ENCODE measurements around the gene ADAMTS8. TPM values are rescaled to one million over a fixed set of nuclear protein-coding genes. Genes with fewer than 3 reads are reported as not detected.

The ADAMTS8 gene
- total and polyA plus RNA-seq, 2 donors (not counting 3 experiments of a cell fraction or from before 2014, with no cell fraction given) = not detected

DNA sequence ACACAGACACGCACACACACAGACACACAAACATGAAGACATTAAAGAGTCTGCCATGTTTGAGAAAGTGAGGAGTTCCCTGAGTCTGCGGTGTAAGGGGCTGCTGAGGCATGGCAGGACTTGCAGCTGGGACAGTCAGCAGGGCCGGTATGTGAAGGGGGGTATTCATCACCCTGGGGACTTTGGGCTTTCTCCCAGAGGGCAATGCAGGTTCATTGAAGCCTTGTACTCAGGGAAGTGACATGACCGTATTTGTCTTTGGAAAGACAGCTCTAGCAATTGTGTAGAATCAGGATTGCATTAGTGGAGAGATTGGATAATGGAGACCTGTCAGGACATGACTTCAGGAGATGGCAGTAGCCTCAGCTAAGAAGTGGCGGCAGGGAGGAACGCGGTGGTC, 9.4 kb upstream of the ADAMTS8 start:
- dilution Hi-C loops (cut with MboI; ENCODE audit: extremely low pct_ligation_motif_present, low sequenced_read_pairs) = loop anchor here (25.0 kb wide), 1 partner anchor 424 kb away; no protein-coding TSS in a partner anchor
- Histone ChIP-seq H3K9me3 (replicated peaks; ENCODE audit: control insufficient read depth, insufficient read depth, low read length) (no peaks in the 10 kb centered on the region), H4K20me1 (replicated peaks; ENCODE audit: control insufficient read depth, extremely low read depth, insufficient read depth, low read length) (no peaks in the 10 kb centered on the region), H3K9me1 (replicated peaks; ENCODE audit: control insufficient read depth, extremely low read depth, insufficient read depth, low read length) (no peaks in the 10 kb centered on the region), H3K79me2 (ENCODE audit: control insufficient read depth, insufficient read depth, low read length) (no peaks in the 10 kb centered on the region), H3K36me3 (ENCODE audit: control insufficient read depth in 2 of 2, extremely low read depth in 1 of 2, insufficient read depth in 2 of 2, low read length in 2 of 2) (no peaks in the 10 kb centered on the region), H3K27ac (ENCODE audit: insufficient read depth, low read depth, low read length) (no peak overlapping the region), H3K9ac (replicated peaks; ENCODE audit: extremely low read depth, insufficient read depth, low read length) (no peak overlapping the region), H3K27me3 (ENCODE audit: control insufficient read depth in 2 of 2, insufficient read depth in 2 of 2, low read length in 2 of 2) (peaks cover 0 to 3% of the 10 kb centered on the region in 2 experiments), H3K4me3 (replicated peaks in 1 of 3; ENCODE audit: insufficient read depth in 1 of 3, low read depth in 1 of 3, low read length in 3 of 3) (no peak overlapping the region), H3K4me1 (ENCODE audit: control insufficient read depth, extremely low read depth, insufficient read depth, low read length) (no peaks in the 10 kb centered on the region), H3K4me2 (ENCODE audit: insufficient read depth, low read length) (no peak overlapping the region), H2AFZ (ENCODE audit: low read depth, low read length) (no peak overlapping the region)
- ChIA-PET CTCF (interaction anchor here (1.0 to 12.3 kb wide), 5 partner anchors 225 to 1236 kb away, joined by 3 to 464 read pairs (median 3); no protein-coding TSS in a partner anchor), POLR2A (no interaction called here)
- TF ChIP-seq, protein P1, sequence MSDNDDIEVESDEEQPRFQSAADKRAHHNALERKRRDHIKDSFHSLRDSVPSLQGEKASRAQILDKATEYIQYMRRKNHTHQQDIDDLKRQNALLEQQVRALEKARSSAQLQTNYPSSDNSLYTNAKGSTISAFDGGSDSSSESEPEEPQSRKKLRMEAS (IDR thresholded peaks at IDR 0.05; ENCODE audit: insufficient read depth, insufficient read length) = no peak
- TF ChIP-seq GATA2 (IDR thresholded peaks at IDR 0.05; ENCODE audit: insufficient read depth, insufficient read length, low read depth, low read length) = no peak
- TF ChIP-seq POLR2A (IDR thresholded peaks at IDR 0.05; ENCODE audit: low read depth, low read length) = no peak
- TF ChIP-seq MYC (IDR thresholded peaks at IDR 0.05; ENCODE audit: low read depth, low read length) = no peak
- TF ChIP-seq FOS (IDR thresholded peaks at IDR 0.05; ENCODE audit: borderline replicate concordance, insufficient read depth, low read length) = no peak
- no peak for TF ChIP-seq POLR2AphosphoS5 (IDR thresholded peaks at IDR 0.05; ENCODE audit: insufficient read depth, low read depth, low read length)
- no peak for TF ChIP-seq JUN (IDR thresholded peaks at IDR 0.05; ENCODE audit: borderline replicate concordance, insufficient read depth, insufficient read length, low read depth)
- intact Hi-C loops (cut with micrococcal nuclease) = loop anchor here (5.0 kb wide), 2 partner anchors 144 to 234 kb away; no protein-coding TSS in a partner anchor
- no peak for DNase-seq (ENCODE audit: low read depth, low spot score)
- FAIRE-seq = no peak
- BruUV-seq (replicated peaks) = no TSS peak

DNA sequence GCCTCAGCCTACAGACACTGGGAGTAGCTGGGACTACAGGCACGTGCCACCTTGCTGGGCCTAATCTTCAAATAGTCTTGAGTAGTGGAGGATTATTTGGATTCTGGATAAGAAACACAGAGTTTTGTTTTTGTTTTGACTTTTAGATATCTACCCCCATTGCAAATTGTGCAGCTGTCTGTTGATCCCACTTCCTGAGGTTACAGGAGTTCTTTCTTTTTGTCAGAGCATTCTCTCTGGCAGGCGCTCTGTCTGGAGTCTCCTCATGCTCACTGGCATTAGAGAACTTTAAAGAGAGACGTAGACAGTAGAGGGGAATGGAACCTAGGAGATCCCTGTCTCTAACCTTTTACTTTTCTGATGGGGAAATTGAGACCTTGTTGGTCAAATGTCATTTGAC, 7.8 kb upstream of the ADAMTS8 start:
- no peak for FAIRE-seq
- no peaks in the 10 kb centered on the region for H3K79me2 ChIP-seq (ENCODE audit: control insufficient read depth, insufficient read depth, low read length)
- ChIA-PET CTCF (interaction anchor here (1.2 to 12.3 kb wide), 6 partner anchors 12 to 459 kb away, joined by 3 to 464 read pairs (median 30); partner anchors contain the start of gene ADAMTS15), POLR2A (no interaction called here)
- H3K4me1 ChIP-seq (ENCODE audit: control insufficient read depth, extremely low read depth, insufficient read depth, low read length) = no peaks in the 10 kb centered on the region
- BruUV-seq (replicated peaks) = no TSS peak
- no peaks in the 10 kb centered on the region for H3K9me3 ChIP-seq (replicated peaks; ENCODE audit: control insufficient read depth, insufficient read depth, low read length)
- H3K27me3 ChIP-seq (ENCODE audit: control insufficient read depth in 2 of 2, insufficient read depth in 2 of 2, low read length in 2 of 2) = peaks cover 0 to 2% of the 10 kb centered on the region in 2 experiments
- H2AFZ ChIP-seq (ENCODE audit: low read depth, low read length) = no peak overlapping the region
- DNase-seq (ENCODE audit: low read depth, low spot score) = peak; percentile 14
- intact Hi-C loops (cut with micrococcal nuclease) (loop anchor here (5.0 kb wide), 2 partner anchors 146 to 236 kb away; no protein-coding TSS in a partner anchor), dilution Hi-C loops (cut with MboI; ENCODE audit: extremely low pct_ligation_motif_present, low sequenced_read_pairs) (loop anchor here (25.0 kb wide), 1 partner anchor 426 kb away; no protein-coding TSS in a partner anchor)
- no peak overlapping the region for H3K27ac ChIP-seq (ENCODE audit: insufficient read depth, low read depth, low read length)
- H4K20me1 ChIP-seq (replicated peaks; ENCODE audit: control insufficient read depth, extremely low read depth, insufficient read depth, low read length) = no peaks in the 10 kb centered on the region
- no peak overlapping the region for H3K9ac ChIP-seq (replicated peaks; ENCODE audit: extremely low read depth, insufficient read depth, low read length)
- H3K4me2 ChIP-seq (ENCODE audit: insufficient read depth, low read length) = no peak overlapping the region
- H3K36me3 ChIP-seq (ENCODE audit: control insufficient read depth in 2 of 2, extremely low read depth in 1 of 2, insufficient read depth in 2 of 2, low read length in 2 of 2) = no peaks in the 10 kb centered on the region
- H3K9me1 ChIP-seq (replicated peaks; ENCODE audit: control insufficient read depth, extremely low read depth, insufficient read depth, low read length) = no peaks in the 10 kb centered on the region
- no peak overlapping the region for H3K4me3 ChIP-seq (replicated peaks in 1 of 3; ENCODE audit: insufficient read depth in 1 of 3, low read depth in 1 of 3, low read length in 3 of 3)
- TF ChIP-seq, protein P2, sequence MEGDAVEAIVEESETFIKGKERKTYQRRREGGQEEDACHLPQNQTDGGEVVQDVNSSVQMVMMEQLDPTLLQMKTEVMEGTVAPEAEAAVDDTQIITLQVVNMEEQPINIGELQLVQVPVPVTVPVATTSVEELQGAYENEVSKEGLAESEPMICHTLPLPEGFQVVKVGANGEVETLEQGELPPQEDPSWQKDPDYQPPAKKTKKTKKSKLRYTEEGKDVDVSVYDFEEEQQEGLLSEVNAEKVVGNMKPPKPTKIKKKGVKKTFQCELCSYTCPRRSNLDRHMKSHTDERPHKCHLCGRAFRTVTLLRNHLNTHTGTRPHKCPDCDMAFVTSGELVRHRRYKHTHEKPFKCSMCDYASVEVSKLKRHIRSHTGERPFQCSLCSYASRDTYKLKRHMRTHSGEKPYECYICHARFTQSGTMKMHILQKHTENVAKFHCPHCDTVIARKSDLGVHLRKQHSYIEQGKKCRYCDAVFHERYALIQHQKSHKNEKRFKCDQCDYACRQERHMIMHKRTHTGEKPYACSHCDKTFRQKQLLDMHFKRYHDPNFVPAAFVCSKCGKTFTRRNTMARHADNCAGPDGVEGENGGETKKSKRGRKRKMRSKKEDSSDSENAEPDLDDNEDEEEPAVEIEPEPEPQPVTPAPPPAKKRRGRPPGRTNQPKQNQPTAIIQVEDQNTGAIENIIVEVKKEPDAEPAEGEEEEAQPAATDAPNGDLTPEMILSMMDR (IDR thresholded peaks at IDR 0.05; ENCODE audit: extremely low read depth in 1 of 2, insufficient read depth in 1 of 2, low read depth in 1 of 2, low read length in 2 of 2) = no peak
- no peak for TF ChIP-seq JUN (IDR thresholded peaks at IDR 0.05; ENCODE audit: borderline replicate concordance, insufficient read depth, insufficient read length, low read depth)
- no peak for TF ChIP-seq MYC (IDR thresholded peaks at IDR 0.05; ENCODE audit: low read depth, low read length)
- no peak for TF ChIP-seq GATA2 (IDR thresholded peaks at IDR 0.05; ENCODE audit: insufficient read depth, insufficient read length, low read depth, low read length)
- TF ChIP-seq, protein P1 (IDR thresholded peaks at IDR 0.05; ENCODE audit: insufficient read depth, insufficient read length) = no peak
- TF ChIP-seq EZH2 (IDR thresholded peaks at IDR 0.05; ENCODE audit: borderline replicate concordance, low read depth, low read length, severe bottlenecking) = no peak
- no peak for TF ChIP-seq POLR2AphosphoS5 (IDR thresholded peaks at IDR 0.05; ENCODE audit: insufficient read depth, low read depth, low read length)
- no peak for TF ChIP-seq POLR2A (IDR thresholded peaks at IDR 0.05; ENCODE audit: low read depth, low read length)
- no peak for TF ChIP-seq FOS (IDR thresholded peaks at IDR 0.05; ENCODE audit: borderline replicate concordance, insufficient read depth, low read length)

Data from endothelial cell of umbilical vein (primary cell).